GM12874 (cell line): ENCODE data around the gene ITIH4.

Source experiments
- CTCF ChIP-seq: IDR thresholded peaks from 2 replicates; pipeline ENCODE4 v1.5.1; 2011; ENCODE audit warnings: low read depth, mild to moderate bottlenecking, control low read depth, low read length, moderate library complexity; ENCODE audit not compliant: insufficient read depth

Gene ITIH4

GRCh38 chr3:52873433-52874159 is 43.1 kb upstream of the ITIH4 start:
- no peak for TF ChIP-seq CTCF

- TF ChIP-seq CTCF = no peak
These were observed 41.8 kb upstream of the ITIH4 start for GRCh38 chr3:52872245-52872644.

- TF ChIP-seq CTCF = no peak
These were observed 41.3 kb upstream of the ITIH4 start for GRCh38 chr3:52871761-52872160.

GRCh38 chr3:52870471-52870870 is 40.0 kb upstream of the ITIH4 start:
- no peak for TF ChIP-seq CTCF

GRCh38 chr3:52866427-52866826 is 36.0 kb upstream of the ITIH4 start:
- no peak for TF ChIP-seq CTCF

- TF ChIP-seq CTCF = no peak
These were observed 35.5 kb upstream of the ITIH4 start for GRCh38 chr3:52865994-52866393.

- no peak for TF ChIP-seq CTCF
These were observed 29.9 kb upstream of the ITIH4 start for GRCh38 chr3:52860424-52860768.
